H1 (cell line): ENCODE data around the gene DLL1. TPM values are rescaled to one million over a fixed set of nuclear protein-coding genes. Genes with fewer than 3 reads are reported as not detected.

Experiments used
- MAFK ChIP-seq: IDR thresholded peaks from 2 replicates; pipeline ENCODE4 v1.6.1; 2012; ENCODE audit warnings: low read depth, mild to moderate bottlenecking, improper control_type of control experiment, low read length
- polyA plus RNA-seq, 7 experiments: library from polyadenylated mRNA; depleted of rRNA in 3 of 7; stranded (reverse) in 5 of 7; unstranded in 2 of 7; fragments of >200 nt in 5 of 7; fragments of 200-250 nt in 2 of 7; gene quantifications; 1 replicate in 5 of 7; 2 replicates in 1 of 7; 4 replicates in 1 of 7; pipeline versions ENCODE4 v1.2.1 to v1.2.3, GENCODE V29; 2011 to 2013; ENCODE audit warnings: missing spikeins in 2 of 7, mixed read lengths in 2 of 7
- total RNA-seq: library from RNA; stranded (reverse); fragmentation: NEBNext Ultra II Directional; extraction: Animal tissue kit (Norgen Biotek cat#: 25700); gene quantifications from 2 replicates; pipeline ENCODE4 v1.2.1, GENCODE V29; 2021
- TF ChIP-seq, protein P1 (sequence below): IDR thresholded peaks from 2 replicates; pipeline ENCODE4 v1.6.1; 2011; ENCODE audit warnings: low read depth, mild to moderate bottlenecking, low read length; ENCODE audit not compliant: insufficient read depth

DLL1 gene
- total and polyA plus RNA-seq, 2 of the 8 experiments (the other 6 are each of a cell fraction or from before 2014, with no cell fraction given): 1.7 to 3.8 TPM

DNA sequence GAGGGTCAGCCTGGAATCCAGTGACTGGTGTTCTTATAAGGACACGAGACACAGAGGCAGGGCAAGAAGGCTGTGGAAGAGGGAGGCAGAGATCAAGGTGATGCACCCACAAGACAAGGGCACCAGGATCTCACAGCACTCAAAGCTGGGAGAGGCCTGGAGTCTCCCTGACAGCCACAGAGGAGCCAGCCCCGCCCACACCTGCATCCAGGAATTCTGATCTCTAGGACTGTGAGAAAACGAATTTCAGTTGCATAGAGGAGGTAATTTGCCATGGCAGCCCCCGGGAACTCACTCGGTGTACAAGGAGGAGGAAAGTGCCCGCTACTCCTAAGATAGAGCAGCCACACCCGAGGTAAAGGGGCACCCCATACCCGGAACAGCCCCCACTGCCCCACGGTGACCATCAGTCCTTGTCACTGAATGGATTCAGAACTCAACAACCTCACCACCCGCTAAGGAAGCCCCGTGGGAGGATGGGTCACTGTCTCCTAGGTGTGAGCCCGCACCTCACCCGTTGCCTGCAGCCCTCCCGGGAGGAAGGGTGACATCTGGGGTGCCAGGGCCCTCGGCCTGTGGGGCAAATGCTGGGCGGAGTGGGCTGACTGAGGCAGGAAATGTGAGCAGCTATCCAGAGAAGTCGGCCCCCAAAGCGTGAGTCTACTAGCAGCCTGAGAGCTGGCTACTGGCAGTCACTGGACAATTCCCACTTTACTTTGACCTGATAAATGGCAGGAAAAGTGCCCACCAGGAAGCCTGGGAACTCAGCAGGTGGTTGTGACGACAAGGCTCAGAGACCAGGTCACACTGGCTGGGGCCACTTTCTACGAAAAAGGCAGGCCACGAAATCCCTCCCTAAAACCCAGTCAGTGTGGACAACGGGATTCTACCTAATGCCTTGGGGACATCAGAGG lies 22.4 kb downstream of the DLL1 start (continued):
- TF ChIP-seq, protein P1, sequence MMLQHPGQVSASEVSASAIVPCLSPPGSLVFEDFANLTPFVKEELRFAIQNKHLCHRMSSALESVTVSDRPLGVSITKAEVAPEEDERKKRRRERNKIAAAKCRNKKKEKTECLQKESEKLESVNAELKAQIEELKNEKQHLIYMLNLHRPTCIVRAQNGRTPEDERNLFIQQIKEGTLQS: no peak
- TF ChIP-seq MAFK: no peak
